Adrenal gland (tissue), 5 donors: Measurements from ENCODE around the gene ZSCAN5A.

ENCODE experiments used
- POLR2A ChIP-seq, 2 donors: fragments of 450-650 bp; IDR thresholded peaks; one replicate each; pipeline ENCODE4 v1.6.1; 2017; ENCODE audit warnings: antibody characterized with exemption in 2 of 2, mild to moderate bottlenecking in 2 of 2, moderate library complexity in 1 of 2
- TF ChIP-seq, protein P1 (sequence below), 6 experiments: fragments of 450-650 bp in 4 of 6; fragments of 200-600 bp in 2 of 6; sonication (generic) in 1 of 6; IDR thresholded peaks; 1 replicate in 5 of 6; 2 replicates in 1 of 6; pipeline versions ENCODE4 v1.5.1 to v1.8.0; 2016 to 2021; ENCODE audit warnings: antibody characterized with exemption in 6 of 6, mild to moderate bottlenecking in 2 of 6, moderate library complexity in 1 of 6
- donor health status: DM: no; HTN: no; CAD: no.

DNA sequence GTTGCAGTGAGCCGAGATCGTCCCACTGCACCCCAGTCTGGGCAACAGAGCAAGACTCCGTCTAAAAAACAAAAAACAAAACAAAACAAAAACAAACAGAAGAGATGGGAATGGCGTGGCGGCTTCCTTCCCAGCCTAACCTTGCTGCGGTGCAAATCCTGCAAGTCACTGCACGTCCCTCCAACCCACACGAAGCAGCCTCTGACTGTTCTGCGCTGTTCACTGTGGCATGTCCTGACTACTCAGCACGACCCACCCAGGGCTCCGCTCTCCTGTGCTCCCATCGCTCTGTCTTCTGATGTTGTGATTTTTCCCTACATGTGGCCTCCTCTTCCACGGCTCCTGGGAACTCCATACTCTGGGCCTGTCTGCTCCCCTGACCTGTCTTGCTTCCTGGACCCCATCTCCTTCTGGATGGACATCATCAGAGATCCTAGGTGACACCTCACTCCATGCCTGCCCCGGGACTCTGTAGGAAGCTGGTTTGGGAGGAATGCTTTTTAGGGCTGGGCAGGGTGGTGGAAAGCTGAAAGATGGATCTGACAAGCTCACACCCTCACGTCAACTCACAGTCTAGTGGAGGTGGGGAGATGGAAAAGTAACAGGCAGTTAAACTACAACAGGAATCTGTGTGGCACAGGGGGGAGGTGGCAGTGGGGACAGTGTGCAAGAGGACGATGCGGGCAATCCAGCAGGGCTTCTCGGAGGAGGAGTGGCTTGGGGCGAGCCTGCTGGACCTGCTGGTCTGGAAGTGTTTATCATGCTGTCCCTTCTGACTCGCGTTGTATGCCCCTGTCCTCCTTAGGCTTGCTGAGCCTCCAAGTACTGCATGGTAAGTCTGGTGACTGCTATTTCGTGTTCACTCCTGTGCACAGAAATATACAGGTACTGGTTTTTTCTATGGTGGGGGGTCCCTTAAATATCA, 18.8 kb downstream of the ZSCAN5A start:
- TF ChIP-seq, protein P1, sequence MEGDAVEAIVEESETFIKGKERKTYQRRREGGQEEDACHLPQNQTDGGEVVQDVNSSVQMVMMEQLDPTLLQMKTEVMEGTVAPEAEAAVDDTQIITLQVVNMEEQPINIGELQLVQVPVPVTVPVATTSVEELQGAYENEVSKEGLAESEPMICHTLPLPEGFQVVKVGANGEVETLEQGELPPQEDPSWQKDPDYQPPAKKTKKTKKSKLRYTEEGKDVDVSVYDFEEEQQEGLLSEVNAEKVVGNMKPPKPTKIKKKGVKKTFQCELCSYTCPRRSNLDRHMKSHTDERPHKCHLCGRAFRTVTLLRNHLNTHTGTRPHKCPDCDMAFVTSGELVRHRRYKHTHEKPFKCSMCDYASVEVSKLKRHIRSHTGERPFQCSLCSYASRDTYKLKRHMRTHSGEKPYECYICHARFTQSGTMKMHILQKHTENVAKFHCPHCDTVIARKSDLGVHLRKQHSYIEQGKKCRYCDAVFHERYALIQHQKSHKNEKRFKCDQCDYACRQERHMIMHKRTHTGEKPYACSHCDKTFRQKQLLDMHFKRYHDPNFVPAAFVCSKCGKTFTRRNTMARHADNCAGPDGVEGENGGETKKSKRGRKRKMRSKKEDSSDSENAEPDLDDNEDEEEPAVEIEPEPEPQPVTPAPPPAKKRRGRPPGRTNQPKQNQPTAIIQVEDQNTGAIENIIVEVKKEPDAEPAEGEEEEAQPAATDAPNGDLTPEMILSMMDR (IDR thresholded peaks at IDR 0.05): no peak
- no peak for TF ChIP-seq POLR2A (IDR thresholded peaks at IDR 0.05)
